ENCODE measurements around the gene CAPZA1.

DNA sequence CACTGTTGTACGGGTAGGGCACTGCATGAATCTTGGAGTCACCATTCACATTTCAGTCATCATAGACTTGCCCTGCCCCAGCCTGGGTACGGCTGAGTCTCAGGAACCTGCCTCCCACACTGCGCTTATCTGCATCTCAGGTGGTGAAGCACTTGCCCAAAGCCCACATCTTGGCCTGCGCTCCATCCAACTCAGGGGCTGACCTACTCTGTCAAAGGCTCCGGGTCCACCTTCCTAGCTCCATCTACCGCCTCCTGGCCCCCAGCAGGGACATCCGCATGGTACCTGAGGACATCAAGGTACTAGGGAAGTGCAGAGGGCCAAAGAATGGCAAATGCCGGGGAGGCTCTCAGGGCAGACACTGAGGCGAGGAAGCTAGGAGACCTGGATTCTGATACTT lies 75.6 kb downstream of the CAPZA1 start:
- TF ChIP-seq, protein P1, sequence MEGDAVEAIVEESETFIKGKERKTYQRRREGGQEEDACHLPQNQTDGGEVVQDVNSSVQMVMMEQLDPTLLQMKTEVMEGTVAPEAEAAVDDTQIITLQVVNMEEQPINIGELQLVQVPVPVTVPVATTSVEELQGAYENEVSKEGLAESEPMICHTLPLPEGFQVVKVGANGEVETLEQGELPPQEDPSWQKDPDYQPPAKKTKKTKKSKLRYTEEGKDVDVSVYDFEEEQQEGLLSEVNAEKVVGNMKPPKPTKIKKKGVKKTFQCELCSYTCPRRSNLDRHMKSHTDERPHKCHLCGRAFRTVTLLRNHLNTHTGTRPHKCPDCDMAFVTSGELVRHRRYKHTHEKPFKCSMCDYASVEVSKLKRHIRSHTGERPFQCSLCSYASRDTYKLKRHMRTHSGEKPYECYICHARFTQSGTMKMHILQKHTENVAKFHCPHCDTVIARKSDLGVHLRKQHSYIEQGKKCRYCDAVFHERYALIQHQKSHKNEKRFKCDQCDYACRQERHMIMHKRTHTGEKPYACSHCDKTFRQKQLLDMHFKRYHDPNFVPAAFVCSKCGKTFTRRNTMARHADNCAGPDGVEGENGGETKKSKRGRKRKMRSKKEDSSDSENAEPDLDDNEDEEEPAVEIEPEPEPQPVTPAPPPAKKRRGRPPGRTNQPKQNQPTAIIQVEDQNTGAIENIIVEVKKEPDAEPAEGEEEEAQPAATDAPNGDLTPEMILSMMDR (IDR thresholded peaks at IDR 0.05 in 4 of 5, conservative IDR thresholded peaks at IDR 0.05 in 1 of 5): no peak
- no peak for TF ChIP-seq POLR2A (IDR thresholded peaks at IDR 0.05)

Measured in gastrocnemius medialis (tissue), 4 donors.